ENCODE data around the gene CCNY. TPM values are rescaled to one million over a fixed set of nuclear protein-coding genes. Genes with fewer than 3 reads are reported as not detected.

The CCNY gene
- total RNA-seq, 1 experiment from 2014 or later = 62.2 TPM

- no peaks in the 10 kb centered on the region for H3K27me3 ChIP-seq (ENCODE audit: insufficient read depth, low read length)
- peaks cover 84% of the 10 kb centered on the region for H3K79me2 ChIP-seq (ENCODE audit: insufficient read depth, low read length)
- H3K9me2 ChIP-seq (ENCODE audit: insufficient read depth) = no peaks in the 10 kb centered on the region
- H2AFZ ChIP-seq (ENCODE audit: low read depth, low read length, poor library complexity, severe bottlenecking) = no peak overlapping the region
- no peak overlapping the region for H3K9ac ChIP-seq (ENCODE audit: low read length)
- intact Hi-C loops (cut with micrococcal nuclease) = no loop called here
- TF ChIP-seq, protein P1, sequence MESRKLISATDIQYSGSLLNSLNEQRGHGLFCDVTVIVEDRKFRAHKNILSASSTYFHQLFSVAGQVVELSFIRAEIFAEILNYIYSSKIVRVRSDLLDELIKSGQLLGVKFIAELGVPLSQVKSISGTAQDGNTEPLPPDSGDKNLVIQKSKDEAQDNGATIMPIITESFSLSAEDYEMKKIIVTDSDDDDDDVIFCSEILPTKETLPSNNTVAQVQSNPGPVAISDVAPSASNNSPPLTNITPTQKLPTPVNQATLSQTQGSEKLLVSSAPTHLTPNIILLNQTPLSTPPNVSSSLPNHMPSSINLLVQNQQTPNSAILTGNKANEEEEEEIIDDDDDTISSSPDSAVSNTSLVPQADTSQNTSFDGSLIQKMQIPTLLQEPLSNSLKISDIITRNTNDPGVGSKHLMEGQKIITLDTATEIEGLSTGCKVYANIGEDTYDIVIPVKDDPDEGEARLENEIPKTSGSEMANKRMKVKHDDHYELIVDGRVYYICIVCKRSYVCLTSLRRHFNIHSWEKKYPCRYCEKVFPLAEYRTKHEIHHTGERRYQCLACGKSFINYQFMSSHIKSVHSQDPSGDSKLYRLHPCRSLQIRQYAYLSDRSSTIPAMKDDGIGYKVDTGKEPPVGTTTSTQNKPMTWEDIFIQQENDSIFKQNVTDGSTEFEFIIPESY (IDR thresholded peaks at IDR 0.05; ENCODE audit: extremely low read depth, insufficient replicate concordance, low read length) = no peak
- TF ChIP-seq EGR1 (IDR thresholded peaks at IDR 0.05; ENCODE audit: low read depth) = no peak
- TF ChIP-seq SRF (IDR thresholded peaks at IDR 0.05; ENCODE audit: low read depth) = no peak
- TF ChIP-seq POLR2AphosphoS5 (IDR thresholded peaks at IDR 0.05; ENCODE audit: low read depth, low read length) = no peak
- no peaks in the 10 kb centered on the region for H3K9me3 ChIP-seq (ENCODE audit: control insufficient read depth in 1 of 2, insufficient read depth in 1 of 2, low read depth in 1 of 2, low read length in 2 of 2)
- peaks cover 3% of the 10 kb centered on the region; the same call in 1 of the 2 replicates for H4K20me1 ChIP-seq (ENCODE audit: insufficient read depth)
- H3K4me2 ChIP-seq (ENCODE audit: low read length) = no peak overlapping the region
- DNase-seq (ENCODE audit: low read depth, low spot score) (no peak), ATAC-seq (no peak)
- ChIA-PET POLR2A (no interaction called here), CTCF (no interaction called here), RAD21 (ENCODE audit: low non-redundant PET in 1 of 2, low total read pairs in 2 of 2, uncharacterized antibody in 2 of 2, unreplicated experiment in 2 of 2) (no interaction called here)
- H3K27ac ChIP-seq (ENCODE audit: low read depth, low read length) = no peak overlapping the region
- no peaks in the 10 kb centered on the region for H3K36me3 ChIP-seq (ENCODE audit: control insufficient read depth in 1 of 2, insufficient read depth in 2 of 2, low read length in 2 of 2)
- no TSS peak for BruUV-seq (replicated peaks)
- no peaks in the 10 kb centered on the region for H3K4me1 ChIP-seq (ENCODE audit: control insufficient read depth in 1 of 2, insufficient read depth in 2 of 2, low read length in 2 of 2)
- no peak overlapping the region for H3K4me3 ChIP-seq (replicated peaks in 1 of 2; ENCODE audit: low read depth in 1 of 2, low read length in 2 of 2)
These were observed 91.2 kb downstream of the CCNY start for GRCh38 chr10:35427543-35427942.

- BruUV-seq (replicated peaks) = no TSS peak
- ATAC-seq = no peak
- RAD21 ChIA-PET (ENCODE audit: low non-redundant PET in 1 of 2, low total read pairs in 2 of 2, uncharacterized antibody in 2 of 2, unreplicated experiment in 2 of 2) = no interaction called here
These were observed 92.2 kb downstream of the CCNY start for GRCh38 chr10:35428521-35428920.

More at GRCh38 chr10:35428521-35428920, 92.2 kb downstream of the CCNY start:
- ChIA-PET POLR2A (no interaction called here), CTCF (no interaction called here)
- TF ChIP-seq ZNF274 (IDR thresholded peaks at IDR 0.05; ENCODE audit: low read depth, low read length) (no peak), RAD21 (IDR thresholded peaks at IDR 0.05; ENCODE audit: low read depth) (no peak), YY1 (IDR thresholded peaks at IDR 0.05; ENCODE audit: extremely low read depth, insufficient replicate concordance, low read depth, low read length) (no peak), EZH2 (IDR thresholded peaks at IDR 0.05) (no peak), POLR2A (IDR thresholded peaks at IDR 0.05; ENCODE audit: borderline replicate concordance, extremely low read depth, insufficient read depth, insufficient read length) (no peak), POLR2AphosphoS5 (IDR thresholded peaks at IDR 0.05; ENCODE audit: low read depth, low read length) (no peak), JUND (IDR thresholded peaks at IDR 0.05) (no peak), CEBPB (IDR thresholded peaks at IDR 0.05; ENCODE audit: low read depth) (no peak), SRF (IDR thresholded peaks at IDR 0.05; ENCODE audit: low read depth) (no peak)
- TF ChIP-seq, protein P1 (IDR thresholded peaks at IDR 0.05; ENCODE audit: extremely low read depth, insufficient replicate concordance, low read length) = no peak
- TF ChIP-seq, protein P2, sequence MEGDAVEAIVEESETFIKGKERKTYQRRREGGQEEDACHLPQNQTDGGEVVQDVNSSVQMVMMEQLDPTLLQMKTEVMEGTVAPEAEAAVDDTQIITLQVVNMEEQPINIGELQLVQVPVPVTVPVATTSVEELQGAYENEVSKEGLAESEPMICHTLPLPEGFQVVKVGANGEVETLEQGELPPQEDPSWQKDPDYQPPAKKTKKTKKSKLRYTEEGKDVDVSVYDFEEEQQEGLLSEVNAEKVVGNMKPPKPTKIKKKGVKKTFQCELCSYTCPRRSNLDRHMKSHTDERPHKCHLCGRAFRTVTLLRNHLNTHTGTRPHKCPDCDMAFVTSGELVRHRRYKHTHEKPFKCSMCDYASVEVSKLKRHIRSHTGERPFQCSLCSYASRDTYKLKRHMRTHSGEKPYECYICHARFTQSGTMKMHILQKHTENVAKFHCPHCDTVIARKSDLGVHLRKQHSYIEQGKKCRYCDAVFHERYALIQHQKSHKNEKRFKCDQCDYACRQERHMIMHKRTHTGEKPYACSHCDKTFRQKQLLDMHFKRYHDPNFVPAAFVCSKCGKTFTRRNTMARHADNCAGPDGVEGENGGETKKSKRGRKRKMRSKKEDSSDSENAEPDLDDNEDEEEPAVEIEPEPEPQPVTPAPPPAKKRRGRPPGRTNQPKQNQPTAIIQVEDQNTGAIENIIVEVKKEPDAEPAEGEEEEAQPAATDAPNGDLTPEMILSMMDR (IDR thresholded peaks at IDR 0.05 in 2 of 3, conservative IDR thresholded peaks at IDR 0.05 in 1 of 3; ENCODE audit: borderline replicate concordance in 1 of 3, insufficient read depth in 1 of 3, low read depth in 2 of 3, low read length in 2 of 3) = no peak
- intact Hi-C loops (cut with micrococcal nuclease) = no loop called here
- Histone ChIP-seq H3K79me2 (ENCODE audit: insufficient read depth, low read length) (peaks cover 84% of the 10 kb centered on the region), H3K4me3 (replicated peaks in 1 of 2; ENCODE audit: low read depth in 1 of 2, low read length in 2 of 2) (no peak overlapping the region), H3K4me2 (ENCODE audit: low read length) (no peak overlapping the region), H3K9me3 (ENCODE audit: control insufficient read depth in 1 of 2, insufficient read depth in 1 of 2, low read depth in 1 of 2, low read length in 2 of 2) (no peaks in the 10 kb centered on the region), H3K36me3 (ENCODE audit: control insufficient read depth in 1 of 2, insufficient read depth in 2 of 2, low read length in 2 of 2) (no peaks in the 10 kb centered on the region), H3K27ac (ENCODE audit: low read depth, low read length) (no peak overlapping the region), H3K4me1 (ENCODE audit: control insufficient read depth in 1 of 2, insufficient read depth in 2 of 2, low read length in 2 of 2) (no peaks in the 10 kb centered on the region), H3K9me2 (ENCODE audit: insufficient read depth) (no peaks in the 10 kb centered on the region; the same call in 1 of the 2 replicates), H3K27me3 (ENCODE audit: insufficient read depth, low read length) (no peaks in the 10 kb centered on the region), H4K20me1 (ENCODE audit: insufficient read depth) (peaks cover 3% of the 10 kb centered on the region; the same call in 1 of the 2 replicates), H3K9ac (ENCODE audit: low read length) (no peak overlapping the region), H2AFZ (ENCODE audit: low read depth, low read length, poor library complexity, severe bottlenecking) (no peak overlapping the region)
- DNase-seq (ENCODE audit: low read depth, low spot score) = no peak

Data from HCT116 (cell line).